EL (cell line): ENCODE measurements around the gene FAM184B.
"Not testable (repeated sequence)": the region's sequence is repeated elsewhere in the genome, so short reads cannot be mapped to it uniquely, and the experiment has no call there.

ENCODE experiments used
- DNase-seq: peaks from one replicate; pipeline ENCODE4 v3.0.0-alpha.2; 2016

Gene FAM184B

GRCh38 chr4:17680559-17681280, 100.7 kb downstream of the FAM184B start:
- no peak for DNase-seq

DNA sequence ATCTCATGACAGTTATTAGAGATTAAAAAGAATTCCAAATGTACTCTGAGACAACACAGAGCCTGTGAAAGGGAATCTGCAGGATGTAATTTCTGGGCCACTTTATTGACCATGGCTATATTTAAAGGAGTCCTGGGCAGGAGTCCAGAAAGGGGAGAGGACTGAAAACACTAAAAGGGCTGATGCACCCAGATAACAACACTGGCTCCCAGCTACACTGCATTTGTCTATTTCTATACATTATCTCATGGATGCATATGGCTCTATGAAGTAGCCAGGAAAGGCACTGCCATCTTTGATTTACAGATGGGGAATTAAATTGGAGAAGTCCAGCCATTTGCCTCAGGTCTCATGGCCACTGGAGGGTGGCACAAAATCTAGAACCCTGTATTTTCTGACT, 111.0 kb downstream of the FAM184B start:
- DNase-seq, result no peak

- no peak for DNase-seq
These were observed 113.7 kb downstream of the FAM184B start for GRCh38 chr4:17667653-17668201.

DNA sequence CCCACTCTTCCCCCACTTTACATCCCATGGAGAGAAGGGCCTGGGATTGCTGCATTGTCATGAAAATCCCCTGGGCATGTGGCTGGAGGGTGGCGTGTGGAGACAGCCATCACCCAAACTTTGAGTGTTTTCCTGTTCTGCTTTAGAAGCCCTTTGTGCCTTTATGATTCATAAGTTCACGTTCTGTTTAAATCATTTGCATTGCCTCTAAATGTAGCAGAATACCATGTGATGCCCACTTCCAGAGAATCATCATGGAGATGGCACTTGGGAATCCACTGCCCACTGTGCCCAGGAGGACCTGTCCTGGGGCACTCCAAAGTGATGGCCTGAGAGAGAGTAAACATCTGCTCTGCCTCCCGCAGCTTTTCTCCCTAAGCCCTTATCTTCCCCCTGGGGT, 114.2 kb downstream of the FAM184B start:
- DNase-seq, result no peak

DNA sequence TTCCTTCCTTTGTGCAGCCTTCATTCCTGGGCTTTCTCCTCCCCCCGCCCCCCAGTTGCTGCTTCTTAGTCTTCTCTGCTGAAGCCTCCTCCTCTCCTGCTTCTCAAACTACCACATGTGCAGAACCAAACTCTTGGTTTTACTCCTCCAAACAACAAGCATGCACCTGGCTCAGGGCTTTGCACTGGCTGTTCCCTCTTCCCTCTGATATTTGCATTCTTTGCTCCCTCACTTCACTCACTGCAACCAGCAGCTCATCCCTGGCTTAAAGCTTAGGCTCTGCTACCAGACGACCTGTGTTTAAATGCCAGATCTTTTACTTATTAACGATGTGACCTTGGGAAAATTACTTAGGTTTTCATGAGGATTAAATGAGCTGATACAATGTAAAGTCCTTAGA, 115.6 kb downstream of the FAM184B start:
- DNase-seq, result no peak

GRCh38 chr4:17665346-17665745, 116.1 kb downstream of the FAM184B start:
- DNase-seq, result no peak

DNA sequence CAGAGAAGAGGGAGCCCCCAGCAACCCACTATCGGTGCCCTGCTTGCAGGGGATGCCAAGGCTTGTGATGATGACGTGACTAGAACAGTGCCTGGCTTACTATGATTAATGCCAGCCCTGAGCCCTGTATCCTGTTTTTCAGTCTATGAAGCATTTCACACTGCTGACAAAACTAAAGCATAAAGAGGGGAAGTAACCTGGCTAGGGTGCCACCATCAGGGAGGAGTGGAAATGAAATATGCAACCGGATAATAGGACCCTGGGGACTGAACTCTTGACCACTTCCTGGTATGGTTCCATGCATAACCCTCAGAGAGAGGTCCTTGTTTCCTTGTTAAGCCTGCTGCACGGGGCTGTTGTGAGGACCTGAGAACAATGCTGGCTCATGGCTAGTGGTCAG, 116.7 kb downstream of the FAM184B start:
- no peak for DNase-seq

- peak; percentile 40 for DNase-seq
These were observed 118.7 kb downstream of the FAM184B start for GRCh38 chr4:17662694-17663093.

DNA sequence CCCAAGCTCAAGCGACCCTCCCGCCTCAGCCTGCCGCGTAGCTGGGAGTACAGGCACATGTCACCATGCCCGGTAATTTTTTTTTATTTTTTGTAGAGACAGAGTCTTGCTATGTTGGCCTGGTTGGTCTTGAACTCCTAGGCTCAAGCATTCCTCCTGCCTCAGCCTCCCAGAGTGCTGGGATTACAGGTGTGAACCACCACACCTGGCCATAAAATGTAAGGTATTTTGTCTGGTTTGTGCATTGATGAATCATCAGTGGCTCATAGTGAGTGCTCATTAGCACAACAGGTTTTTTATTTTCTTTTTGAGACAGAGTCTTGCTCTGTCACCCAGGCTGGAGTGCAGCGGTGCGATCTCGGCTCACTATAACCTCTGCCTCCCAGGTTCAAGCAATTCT, 122.2 kb downstream of the FAM184B start:
- not testable (repeated sequence) for DNase-seq

- no peak for DNase-seq
These were observed 123.6 kb downstream of the FAM184B start for GRCh38 chr4:17657849-17658248.

- DNase-seq, result no peak
These were observed 124.3 kb downstream of the FAM184B start for GRCh38 chr4:17657090-17657489.

DNA sequence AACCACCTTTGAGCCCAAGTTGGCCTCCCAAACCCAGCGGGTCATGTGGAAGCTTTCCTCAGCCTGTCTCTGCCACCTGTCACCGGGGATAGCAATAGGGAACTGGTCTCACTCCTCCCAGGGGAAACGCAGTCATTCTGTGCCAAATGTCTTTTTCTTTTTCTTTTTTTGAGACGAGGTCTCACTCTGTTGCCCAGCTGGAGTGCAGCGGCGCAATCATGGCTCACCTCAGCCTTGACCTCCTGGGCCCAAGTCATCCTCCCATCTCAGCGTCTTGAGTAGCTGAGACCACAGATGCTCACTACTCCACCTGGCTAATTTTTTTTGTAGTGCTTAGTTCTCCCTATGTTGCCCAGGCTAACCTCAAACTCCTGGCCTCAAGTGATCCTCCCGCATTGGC, 126.7 kb downstream of the FAM184B start:
- no peak for DNase-seq

DNA sequence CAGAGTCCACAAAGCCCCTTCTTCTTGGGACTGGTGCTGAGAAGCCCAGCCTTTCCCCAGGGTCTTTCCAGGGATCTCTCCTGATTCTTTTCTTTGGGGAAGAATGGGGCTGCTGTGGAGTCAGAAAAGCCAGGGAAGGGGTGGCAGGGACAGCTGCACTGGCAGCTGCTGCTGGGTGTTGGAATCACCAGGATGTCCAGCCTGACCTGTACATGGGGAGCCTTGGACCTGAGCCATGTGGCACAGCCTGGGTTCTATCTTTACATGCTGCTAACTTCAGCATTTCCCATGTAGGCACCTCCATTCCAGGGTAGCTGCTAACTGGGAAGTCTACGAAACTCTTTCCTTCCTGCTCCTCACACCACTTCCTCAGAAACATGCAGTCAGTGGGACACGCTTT, 131.0 kb downstream of the FAM184B start:
- no peak for DNase-seq

GRCh38 chr4:17647927-17648326, 133.5 kb downstream of the FAM184B start:
- no peak for DNase-seq

- no peak for DNase-seq
These were observed 134.1 kb downstream of the FAM184B start for GRCh38 chr4:17647176-17647806.

DNA sequence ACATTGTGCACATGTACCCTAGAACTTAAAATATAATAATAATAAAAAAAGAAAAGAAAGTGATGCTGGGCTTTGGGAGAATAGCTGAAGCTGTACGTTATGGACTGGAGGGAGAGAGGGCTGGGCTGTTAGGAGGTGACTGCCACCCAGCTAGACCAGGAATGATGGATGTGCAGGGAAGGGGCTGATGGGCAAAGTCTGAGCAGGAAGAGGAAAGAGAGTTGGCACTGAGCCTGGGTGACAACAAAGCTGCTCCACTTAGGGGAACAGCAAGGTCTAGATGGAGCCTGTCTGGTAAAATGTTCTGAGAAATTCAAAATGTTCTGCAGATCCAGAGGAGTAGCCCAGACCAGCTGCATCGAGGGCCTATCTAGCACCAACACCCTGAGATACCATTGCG, 134.7 kb downstream of the FAM184B start:
- no peak for DNase-seq

- no peak for DNase-seq
These were observed 139.0 kb downstream of the FAM184B start for GRCh38 chr4:17642398-17642783.

GRCh38 chr4:17639136-17639535, 142.3 kb downstream of the FAM184B start:
- no peak for DNase-seq

GRCh38 chr4:17636696-17637622, 144.5 kb downstream of the FAM184B start:
- DNase-seq, result peak; percentile 71

DNA sequence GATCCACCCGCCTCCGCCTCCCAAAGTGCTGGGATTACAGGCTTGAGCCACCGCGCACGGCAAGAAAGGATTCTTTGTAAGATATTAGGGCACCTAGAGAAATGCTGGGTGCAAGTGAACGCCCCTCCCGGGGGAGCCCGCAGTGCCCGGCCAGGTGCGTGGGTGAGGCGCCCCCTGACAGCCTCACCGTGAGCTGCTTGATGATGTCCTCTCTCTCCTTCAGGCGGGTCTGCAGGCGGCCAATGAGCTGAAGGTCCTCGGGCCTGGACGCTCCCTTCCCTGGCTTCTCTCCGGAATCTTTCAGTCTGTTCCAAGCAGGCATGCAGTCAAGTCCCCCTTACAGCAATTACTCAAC, 145.1 kb downstream of the FAM184B start:
- DNase-seq, result no peak

DNA sequence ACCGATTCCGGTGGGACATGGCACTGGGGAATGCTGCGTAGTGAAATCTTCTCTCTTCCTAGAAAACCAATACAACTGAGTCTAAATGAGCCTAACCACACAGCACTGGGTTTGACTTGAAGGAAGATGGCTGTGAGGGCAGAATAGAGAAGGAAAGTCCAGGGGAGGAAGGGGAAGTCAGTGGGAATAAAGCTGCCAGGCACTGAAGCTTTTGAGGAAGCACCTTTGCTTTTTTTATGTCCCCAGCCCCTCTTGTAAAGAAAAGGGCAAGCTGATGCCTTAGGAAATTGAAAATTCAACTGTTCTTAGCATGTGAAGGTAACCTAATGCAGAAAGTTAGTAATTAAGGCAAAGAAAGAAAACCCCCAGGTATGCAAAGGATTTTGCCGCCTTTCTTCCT, 146.4 kb downstream of the FAM184B start:
- DNase-seq, result no peak

DNA sequence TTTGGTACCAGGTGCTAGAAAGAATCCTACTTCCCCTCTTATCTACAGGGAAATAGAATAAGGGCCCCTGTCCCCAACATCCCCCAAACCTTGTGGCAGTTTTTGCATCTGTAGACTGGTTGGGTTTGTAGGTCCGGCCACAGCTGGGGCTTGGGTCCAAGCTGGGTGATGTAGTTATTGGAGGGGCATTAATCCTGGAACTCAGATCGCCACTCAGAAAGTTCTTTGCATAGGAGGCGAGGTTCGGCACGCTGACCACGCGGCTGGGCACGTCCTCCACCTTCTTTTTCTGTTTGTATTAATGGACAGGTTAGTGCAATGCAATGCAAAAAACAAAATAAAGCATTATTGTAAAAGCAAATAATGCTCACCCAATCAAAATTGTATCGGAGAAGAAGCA, 147.8 kb downstream of the FAM184B start:
- DNase-seq, result no peak

GRCh38 chr4:17630228-17630627, 151.2 kb downstream of the FAM184B start:
- DNase-seq, result no peak

DNA sequence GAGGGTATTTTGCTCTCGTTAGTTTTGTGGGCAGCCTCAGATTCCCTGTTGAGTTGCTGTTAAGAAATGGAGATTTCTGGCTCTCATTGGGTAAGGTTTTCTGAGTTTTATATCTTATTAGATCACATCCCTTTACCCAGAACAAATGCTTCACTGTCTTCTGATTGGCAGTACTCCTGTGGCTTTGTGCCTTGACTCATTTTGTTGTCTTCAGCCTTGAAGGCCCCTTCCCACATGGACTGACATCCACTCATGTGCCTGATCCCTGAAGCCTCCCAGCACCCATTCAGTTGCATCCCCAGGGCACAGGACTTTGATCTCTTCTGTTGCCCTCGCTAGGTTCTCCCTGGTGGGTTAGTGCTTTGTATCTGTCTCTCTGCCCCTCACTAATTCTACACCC, 156.6 kb downstream of the FAM184B start:
- no peak for DNase-seq
